B cell (primary cell): ENCODE data around the gene ARHGAP26. TPM values are rescaled to one million over a fixed set of nuclear protein-coding genes. Genes with fewer than 3 reads are reported as not detected.

Source experiments
- ATAC-seq: fragments of 200-7000 bp; cut with Tn5 transposase; one replicate; pipeline ENCODE4 v1.10.0; 2021; ENCODE audit warnings: low read depth, mild to moderate bottlenecking, moderate number of reproducible peaks, moderate library complexity
- CTCF ChIA-PET: fragments of 350-600 bp; sonication (Branson Sonifier 250); formaldehyde crosslinking; loops from one replicate; lab custom pipeline; 2021; ENCODE audit warnings: antibody characterized with exemption, inconsistent platforms; lab: Charles Lee
- POLR2A ChIA-PET: fragments of 350-600 bp; sonication (Branson Sonifier 250); formaldehyde crosslinking; loops from one replicate; lab custom pipeline; 2021; ENCODE audit warnings: antibody characterized with exemption; lab: Charles Lee
- DNase-seq: peaks from one replicate; pipeline ENCODE4 v3.0.0; 2013
- H2AFZ ChIP-seq: 2 replicates; pipeline ENCODE4 v1.6.1; 2012; ENCODE audit warnings: mild to moderate bottlenecking, low read depth, low read length; ENCODE audit not compliant: insufficient read depth, poor library complexity, severe bottlenecking
- H3K27ac ChIP-seq, 2 donors: 1 replicate in 1 of 2; 2 replicates in 1 of 2; pipeline ENCODE4 v1.5.1; 2012 to 2013; ENCODE audit warnings: low read length in 2 of 2, mild to moderate bottlenecking in 2 of 2, moderate library complexity in 1 of 2
- H3K27me3 ChIP-seq, 4 experiments: fragments of 200-600 bp in 1 of 4; sonication (generic) in 1 of 4; replicated peaks in 1 of 4; 1 replicate in 2 of 4; 2 replicates in 2 of 4; pipeline versions ENCODE4 v1.6.1 to v1.7.0; 2013 to 2016; ENCODE audit warnings: low read length in 3 of 4, mild to moderate bottlenecking in 2 of 4, mixed read lengths in 1 of 4, moderate library complexity in 1 of 4; ENCODE audit not compliant: insufficient read depth in 4 of 4, control insufficient read depth in 3 of 4; ENCODE audit errors: control extremely low read depth in 1 of 4
- H3K36me3 ChIP-seq, 2 experiments: replicated peaks in 1 of 2; 1 replicate in 1 of 2; 2 replicates in 1 of 2; pipeline versions ENCODE4 v1.6.1 to v1.7.1; 2013; ENCODE audit warnings: low read length in 1 of 2; ENCODE audit not compliant: insufficient read depth in 2 of 2, control insufficient read depth in 1 of 2; ENCODE audit errors: control extremely low read depth in 1 of 2, extremely low read depth in 1 of 2
- H3K4me1 ChIP-seq, 2 donors: fragments of 200-600 bp in 1 of 2; sonication (generic) in 1 of 2; 1 replicate in 1 of 2; 2 replicates in 1 of 2; pipeline versions ENCODE4 v1.5.1 to v1.6.1; 2013 to 2017; ENCODE audit warnings: low read length in 2 of 2; ENCODE audit not compliant: control insufficient read depth in 2 of 2, insufficient read depth in 2 of 2
- H3K4me2 ChIP-seq: replicated peaks from 2 replicates; pipeline ENCODE3; 2012; ENCODE audit warnings: mild to moderate bottlenecking, low read depth, low read length; ENCODE audit not compliant: poor library complexity, severe bottlenecking
- H3K4me3 ChIP-seq, 5 experiments: fragments of 200-600 bp in 1 of 5; sonication (generic) in 1 of 5; 1 replicate in 3 of 5; 2 replicates in 2 of 5; pipeline versions ENCODE4 v1.5.1 to v1.7.0; 2011 to 2016; ENCODE audit warnings: low read length in 4 of 5, mild to moderate bottlenecking in 4 of 5, low read depth in 2 of 5, control low read depth in 1 of 5, moderate library complexity in 1 of 5; ENCODE audit not compliant: insufficient read depth in 1 of 5; ENCODE audit errors: control extremely low read depth in 1 of 5, extremely low read depth in 1 of 5
- H3K79me2 ChIP-seq: fragments of 200-600 bp; sonication (generic); one replicate; pipeline ENCODE4 v1.6.0; 2016; ENCODE audit warnings: low read length; ENCODE audit not compliant: control insufficient read depth, insufficient read depth
- H3K9ac ChIP-seq: fragments of 200-600 bp; sonication (generic); 2 replicates; pipeline ENCODE4 v1.6.1; 2017; ENCODE audit warnings: mild to moderate bottlenecking, low read length, moderate library complexity
- H3K9me3 ChIP-seq, 3 donors: one replicate each; pipeline versions ENCODE4 v1.6.1 to v1.7.1; 2013; ENCODE audit warnings: low read length in 2 of 3; ENCODE audit not compliant: control insufficient read depth in 2 of 3, insufficient read depth in 1 of 3; ENCODE audit errors: control extremely low read depth in 1 of 3
- H4K20me1 ChIP-seq: 2 replicates; pipeline ENCODE4 v1.6.0; 2012; ENCODE audit warnings: mild to moderate bottlenecking, low read length; ENCODE audit not compliant: insufficient read depth, control insufficient read depth, poor library complexity, severe bottlenecking
- H3K27ac Mint-ChIP-seq: one replicate; pipeline ENCODE4 v1.8.0; 2021; ENCODE audit warnings: mixed read lengths
- H3K27me3 Mint-ChIP-seq: one replicate; pipeline ENCODE4 v1.8.0; 2021; ENCODE audit warnings: mixed read lengths
- H3K4me1 Mint-ChIP-seq: one replicate; pipeline ENCODE4 v1.8.0; 2021; ENCODE audit warnings: mixed read lengths
- H3K4me3 Mint-ChIP-seq: one replicate; pipeline ENCODE4 v1.8.0; 2021; ENCODE audit warnings: mixed read lengths
- H3K9me3 Mint-ChIP-seq: one replicate; pipeline ENCODE4 v1.8.0; 2022; ENCODE audit warnings: mixed read lengths; ENCODE audit not compliant: insufficient read depth
- CTCF ChIP-seq: fragments of 200-600 bp; IDR thresholded peaks from one replicate; pipeline ENCODE4 v1.8.0; 2022; ENCODE audit warnings: antibody characterized with exemption, mild to moderate bottlenecking
- EZH2 ChIP-seq: IDR thresholded peaks from 2 replicates; pipeline ENCODE4 v1.6.1; 2012; ENCODE audit warnings: borderline replicate concordance, low read depth, mild to moderate bottlenecking, moderate library complexity, low read length; ENCODE audit not compliant: insufficient read depth, poor library complexity, severe bottlenecking
- WGBS: methylation state at CpG from one replicate; pipeline ENCODE4 v1.1.5; 2013; ENCODE audit warnings: missing lambda C conversion rate; ENCODE audit not compliant: insufficient coverage; 5-methylcytosine and 5-hydroxymethylcytosine counted together
- intact Hi-C: fragments of 100-400 bp; cut with micrococcal nuclease; formaldehyde crosslinking; loops from one replicate; pipeline ENCODE4 v1.10.0; 2022
- polyA plus RNA-seq: library from polyadenylated mRNA; depleted of rRNA; stranded (reverse); fragments of >200 nt; gene quantifications from 2 replicates; pipeline ENCODE4 v1.2.3, GENCODE V29; 2012
- total RNA-seq, 2 donors: library from RNA; stranded (reverse); fragments of 120-200 nt in 1 of 2; gene quantifications; 1 replicate in 1 of 2; 2 replicates in 1 of 2; pipeline versions ENCODE4 v1.2.3 to v1.2.4, GENCODE V29; 2013 to 2022

The ARHGAP26 gene
- total and polyA plus RNA-seq, 2 donors (not counting 1 experiment from before 2014, with no cell fraction given), result 1.8 to 22.5 TPM

DNA sequence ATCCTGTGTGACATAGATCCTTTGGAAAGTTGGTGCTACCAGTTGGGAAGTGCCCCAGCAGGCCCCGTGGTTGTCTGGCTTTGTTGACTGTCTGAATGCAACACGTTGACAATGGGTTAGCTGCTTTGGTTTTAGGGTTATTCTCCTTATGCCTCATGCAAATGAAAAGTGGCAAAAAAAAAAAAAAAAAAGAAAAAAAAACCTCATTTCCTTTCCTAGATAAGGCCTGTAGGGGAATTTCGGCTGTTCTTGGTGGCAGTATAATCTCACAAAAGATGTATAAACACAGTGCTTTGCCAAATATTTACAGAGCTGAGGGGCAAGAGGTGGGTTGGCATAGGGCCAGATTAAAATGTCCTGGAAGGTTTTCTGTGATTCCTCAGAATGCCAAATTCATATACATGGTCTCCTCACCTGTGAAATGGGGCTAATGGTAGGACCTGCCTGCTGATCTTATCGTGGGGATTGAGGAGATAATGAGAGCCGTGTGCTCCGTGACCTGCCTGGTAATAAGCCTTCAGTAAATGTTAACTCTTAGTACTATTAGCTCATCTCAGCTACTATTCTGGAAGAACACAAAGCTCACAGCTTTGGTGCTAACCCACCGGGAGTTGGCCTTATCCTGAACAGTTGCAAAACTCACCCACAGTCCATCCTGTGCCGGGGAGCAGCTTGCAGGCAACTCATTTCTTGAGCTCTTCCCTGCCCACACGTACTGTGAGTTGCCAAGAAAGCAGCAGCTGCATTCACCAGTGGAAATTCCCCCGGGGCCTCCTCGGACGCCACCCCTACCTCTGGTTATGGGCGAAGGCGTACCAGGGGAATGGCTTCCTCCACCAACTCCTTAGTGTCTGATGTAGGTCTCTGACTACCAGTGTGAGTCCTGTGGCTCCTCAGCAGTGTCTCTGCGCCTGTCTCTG is 413.0 kb downstream of the ARHGAP26 start:
- no peaks in the 10 kb centered on the region for H3K9me3 ChIP-seq

More for the DNA sequence above, 413.0 kb downstream of the ARHGAP26 start:
- Mint-ChIP-seq H3K27me3 (no peaks in the 10 kb centered on the region), H3K4me3 (peak overlapping the region; percentile 30), H3K27ac (peak overlapping the region; percentile 51), H3K4me1 (peaks cover 18% of the 10 kb centered on the region), H3K9me3 (no peaks in the 10 kb centered on the region)
- WGBS, result 31% methylated on average over 10 of the region's 15 CpGs
- Histone ChIP-seq H2AFZ (peak overlapping the region; percentile 12), H3K27me3 (no peaks in the 10 kb centered on the region), H3K4me1 (peaks cover 12 to 14% of the 10 kb centered on the region in 2 donors), H3K79me2 (no peaks in the 10 kb centered on the region), H3K4me2 (peak overlapping the region; percentile 25), H4K20me1 (no peaks in the 10 kb centered on the region), H3K4me3 (no peak overlapping the region), H3K9ac (no peak overlapping the region), H3K27ac (no peak overlapping the region), H3K36me3 (no peaks in the 10 kb centered on the region)
- DNase-seq, result peak; percentile 15
- TF ChIP-seq EZH2, result no peak
- TF ChIP-seq CTCF, result no peak
- CTCF ChIA-PET, result interaction anchor here (0.6 to 0.8 kb wide), 4 partner anchors 166 to 1222 kb away, joined by 3 to 4 read pairs (median 3); no protein-coding TSS in a partner anchor
- intact Hi-C loops, result no loop called here
- POLR2A ChIA-PET, result no interaction called here
- peak; percentile 58 for ATAC-seq
